Measurements from ENCODE around the gene ALDOB. TPM values are rescaled to one million over a fixed set of nuclear protein-coding genes. Genes with fewer than 3 reads are reported as not detected.

The ALDOB gene
- total and polyA plus RNA-seq, 2 of the 8 experiments (the other 6 are each of a cell fraction or from before 2014, with no cell fraction given): not detected

GRCh38 chr9:101393135-101393534, 42.4 kb downstream of the ALDOB start:
- Histone ChIP-seq H3K27ac (ENCODE audit: low read depth, low read length) (no peak overlapping the region), H3K23ac (ENCODE audit: insufficient read length) (no peak overlapping the region), H3K79me2 (ENCODE audit: control insufficient read depth in 1 of 2, insufficient read depth in 2 of 2, low read length in 2 of 2) (peaks cover 25 to 75% of the 10 kb centered on the region in 2 experiments), H3K4me1 (replicated peaks in 1 of 4; ENCODE audit: control insufficient read depth in 3 of 4, insufficient read depth in 4 of 4, low read length in 3 of 4) (peaks cover 0 to 3% (median 0%) of the 10 kb centered on the region in 4 experiments; a peak in 1 of 7 replicates), H2BK15ac (ENCODE audit: low read length) (no peak overlapping the region), H3K9me3 (ENCODE audit: insufficient read depth in 2 of 2, low read depth in 1 of 2, low read length in 1 of 2) (no peaks in the 10 kb centered on the region; a peak in 1 of 4 replicates), H2AFZ (ENCODE audit: low read length) (no peak overlapping the region), H3K27me3 (replicated peaks in 1 of 4; ENCODE audit: control insufficient read depth in 3 of 4, extremely low read depth in 1 of 4, insufficient read depth in 3 of 4, low read length in 3 of 4) (no peaks in the 10 kb centered on the region), H3K23me2 (ENCODE audit: low read depth, low read length) (no peaks in the 10 kb centered on the region), H4K20me1 (replicated peaks in 1 of 2; ENCODE audit: control insufficient read depth in 1 of 2, insufficient read depth in 2 of 2, low read length in 2 of 2) (peaks cover 0 to 1% of the 10 kb centered on the region in 2 experiments), H2BK20ac (ENCODE audit: low read length) (no peak overlapping the region), H4K8ac (ENCODE audit: extremely low read depth, insufficient read depth, low read length) (no peak overlapping the region), H3K14ac (ENCODE audit: insufficient read length) (no peak overlapping the region), H3K4me2 (ENCODE audit: insufficient read depth in 1 of 2, low read depth in 2 of 2, low read length in 2 of 2) (no peak overlapping the region), H3K36me3 (ENCODE audit: control insufficient read depth in 2 of 4, insufficient read depth in 4 of 4, low read length in 3 of 4) (peaks cover 0 to 43% (median 19%) of the 10 kb centered on the region in 4 experiments; a peak in 6 of 8 replicates), H3K56ac (replicated peaks; ENCODE audit: insufficient read length, low read depth, low read length) (no peak overlapping the region), H2BK12ac (ENCODE audit: low read depth, low read length) (no peak overlapping the region), H3K9ac (replicated peaks in 1 of 4; ENCODE audit: extremely low read depth in 1 of 4, low read depth in 3 of 4, low read length in 3 of 4) (no peak overlapping the region), H4K91ac (replicated peaks; ENCODE audit: insufficient read length, low read length) (no peak overlapping the region), H4K5ac (ENCODE audit: insufficient read length, low read depth, low read length) (no peak overlapping the region), H3K18ac (ENCODE audit: extremely low read depth, low read length) (no peak overlapping the region), H2BK5ac (ENCODE audit: low read depth, low read length) (no peak overlapping the region), H2BK120ac (replicated peaks; ENCODE audit: low read depth, low read length) (no peak overlapping the region), H3K4ac (replicated peaks; ENCODE audit: insufficient read length, low read depth, low read length) (no peak overlapping the region), H3K79me1 (ENCODE audit: low read depth, low read length) (no peaks in the 10 kb centered on the region), H3K4me3 (ENCODE audit: extremely low read depth in 1 of 4, insufficient read depth in 2 of 4, low read depth in 3 of 4, low read length in 4 of 4) (no peak overlapping the region), H2AK5ac (ENCODE audit: low read depth, low read length) (no peak overlapping the region)
- CTCF ChIA-PET (ENCODE audit: partially characterized antibody): no interaction called here
- DNase-seq (ENCODE audit: low read depth in 1 of 2, low spot score in 2 of 2) (no peak), FAIRE-seq (no peak)
- POLR2A ChIA-PET (ENCODE audit: partially characterized antibody): no interaction called here
- WGBS, 2 experiments (ENCODE audit: extremely low coverage in 1 of 2, insufficient coverage in 1 of 2, insufficient read length in 1 of 2, insufficient replicate concordance in 2 of 2, low coverage in 1 of 2, low lambda C conversion rate in 2 of 2, missing lambda C conversion rate in 1 of 2): 92% methylated on average over 3 of the region's 3 CpGs; no CpG with 5 or more reads in 1 of the 2 experiments
- TF ChIP-seq JUN (IDR thresholded peaks at IDR 0.05; ENCODE audit: low read depth, low read length) (no peak), SRF (IDR thresholded peaks at IDR 0.05; ENCODE audit: low read depth, low read length) (no peak), RFX5 (IDR thresholded peaks at IDR 0.05; ENCODE audit: borderline replicate concordance, low read depth, low read length) (no peak), TCF12 (IDR thresholded peaks at IDR 0.05; ENCODE audit: low read depth, low read length) (no peak), SP2 (IDR thresholded peaks at IDR 0.05; ENCODE audit: low read length) (no peak), HDAC2 (IDR thresholded peaks at IDR 0.05; ENCODE audit: borderline replicate concordance in 1 of 2, low read depth in 2 of 2, low read length in 2 of 2) (no peak)
